ENCODE results near the gene CACNA1C. TPM values are rescaled to one million over a fixed set of nuclear protein-coding genes. Genes with fewer than 3 reads are reported as not detected.

CACNA1C gene
- total RNA-seq, 4 donors from 2014 or later, result 9.7 to 42.1 (median 18.1) TPM

DNA sequence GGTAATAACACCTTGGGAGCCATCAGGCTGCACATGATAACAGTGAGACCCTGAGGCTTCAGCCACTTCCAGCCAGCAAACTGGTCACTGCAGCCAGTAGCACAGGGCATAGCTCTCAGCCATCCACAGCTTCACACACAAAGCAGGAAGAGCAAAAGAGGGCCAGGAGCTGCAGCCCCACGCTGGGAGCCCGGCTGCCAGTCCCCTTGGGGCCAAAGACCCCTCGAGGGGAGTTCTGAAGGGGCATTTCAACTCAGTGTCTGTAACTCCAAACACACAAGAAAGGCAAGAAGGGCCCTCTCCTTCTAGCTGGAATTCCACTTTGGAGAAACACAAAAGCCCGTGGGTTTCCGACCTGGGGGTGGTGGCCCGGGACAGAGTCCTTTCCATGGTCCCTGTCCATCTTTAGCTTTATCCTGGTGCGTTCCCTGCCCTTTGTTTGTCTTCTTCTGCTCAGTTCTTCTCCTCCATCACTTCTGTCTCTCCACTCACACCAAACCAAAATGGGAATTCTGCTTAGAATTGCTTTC, 590.2 kb downstream of the CACNA1C start:
- no peak overlapping the region for H3K27ac ChIP-seq
- H3K9me3 ChIP-seq, result no peaks in the 10 kb centered on the region
- no peaks in the 10 kb centered on the region for H3K27me3 ChIP-seq
- peaks cover 0 to 5% (median 0%) of the 10 kb centered on the region in 4 donors for H3K4me1 ChIP-seq
- no peak overlapping the region for H3K4me3 ChIP-seq
- TF ChIP-seq, protein P1, sequence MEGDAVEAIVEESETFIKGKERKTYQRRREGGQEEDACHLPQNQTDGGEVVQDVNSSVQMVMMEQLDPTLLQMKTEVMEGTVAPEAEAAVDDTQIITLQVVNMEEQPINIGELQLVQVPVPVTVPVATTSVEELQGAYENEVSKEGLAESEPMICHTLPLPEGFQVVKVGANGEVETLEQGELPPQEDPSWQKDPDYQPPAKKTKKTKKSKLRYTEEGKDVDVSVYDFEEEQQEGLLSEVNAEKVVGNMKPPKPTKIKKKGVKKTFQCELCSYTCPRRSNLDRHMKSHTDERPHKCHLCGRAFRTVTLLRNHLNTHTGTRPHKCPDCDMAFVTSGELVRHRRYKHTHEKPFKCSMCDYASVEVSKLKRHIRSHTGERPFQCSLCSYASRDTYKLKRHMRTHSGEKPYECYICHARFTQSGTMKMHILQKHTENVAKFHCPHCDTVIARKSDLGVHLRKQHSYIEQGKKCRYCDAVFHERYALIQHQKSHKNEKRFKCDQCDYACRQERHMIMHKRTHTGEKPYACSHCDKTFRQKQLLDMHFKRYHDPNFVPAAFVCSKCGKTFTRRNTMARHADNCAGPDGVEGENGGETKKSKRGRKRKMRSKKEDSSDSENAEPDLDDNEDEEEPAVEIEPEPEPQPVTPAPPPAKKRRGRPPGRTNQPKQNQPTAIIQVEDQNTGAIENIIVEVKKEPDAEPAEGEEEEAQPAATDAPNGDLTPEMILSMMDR (IDR thresholded peaks at IDR 0.05), result no peak
- no peak for TF ChIP-seq POLR2A (IDR thresholded peaks at IDR 0.05)
- H3K36me3 ChIP-seq, result no peaks in the 10 kb centered on the region
- peak in 1 of 3 donors; percentile 14 for DNase-seq

DNA sequence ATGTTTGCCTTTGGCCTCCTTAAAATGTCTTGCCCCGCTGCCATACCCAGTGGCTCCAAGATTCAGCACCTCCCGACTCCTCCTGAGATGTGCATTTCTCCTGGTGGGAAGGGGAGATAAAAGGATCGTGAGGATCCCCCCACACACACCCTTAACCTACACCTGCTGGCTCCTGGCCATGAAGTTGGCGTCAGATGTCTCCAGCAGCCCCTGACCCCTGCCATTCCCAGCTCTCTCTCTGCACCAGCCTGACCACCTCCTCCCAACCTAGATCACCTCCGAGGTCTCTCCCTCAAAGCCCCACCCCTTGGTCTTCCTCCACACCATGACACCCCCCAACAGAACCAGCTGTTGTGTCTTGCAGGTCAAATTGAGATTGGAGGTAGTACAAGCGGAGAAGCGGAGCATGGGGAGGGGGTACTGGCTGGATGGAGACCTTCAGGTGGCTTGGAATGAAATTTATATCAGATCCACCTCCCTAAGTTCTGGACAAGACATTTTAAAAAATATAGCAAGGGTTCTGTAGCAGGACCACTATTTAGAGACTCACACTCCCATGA, 590.9 kb downstream of the CACNA1C start:
- peaks cover 0 to 5% (median 0%) of the 10 kb centered on the region in 4 donors for H3K4me1 ChIP-seq

GRCh38 chr12:2644683-2645405, 592.1 kb downstream of the CACNA1C start:
- Histone ChIP-seq H3K4me1 (peaks cover 0 to 5% (median 0%) of the 10 kb centered on the region in 4 donors), H3K36me3 (no peaks in the 10 kb centered on the region), H3K27me3 (no peaks in the 10 kb centered on the region), H3K4me3 (no peak overlapping the region), H3K27ac (no peak overlapping the region), H3K9me3 (no peaks in the 10 kb centered on the region)
- TF ChIP-seq, protein P1 (IDR thresholded peaks at IDR 0.05), result no peak
- TF ChIP-seq POLR2A (IDR thresholded peaks at IDR 0.05), result no peak
- peak in 1 of 3 donors; percentile 21 for DNase-seq

More for the DNA sequence above, 590.9 kb downstream of the CACNA1C start:
- Histone ChIP-seq H3K27ac (no peak overlapping the region), H3K4me3 (no peak overlapping the region), H3K9me3 (no peaks in the 10 kb centered on the region), H3K36me3 (no peaks in the 10 kb centered on the region), H3K27me3 (no peaks in the 10 kb centered on the region)
- TF ChIP-seq, protein P1 (IDR thresholded peaks at IDR 0.05), result no peak
- no peak for TF ChIP-seq POLR2A (IDR thresholded peaks at IDR 0.05)
- peak in 1 of 3 donors; percentile 23 for DNase-seq

DNA sequence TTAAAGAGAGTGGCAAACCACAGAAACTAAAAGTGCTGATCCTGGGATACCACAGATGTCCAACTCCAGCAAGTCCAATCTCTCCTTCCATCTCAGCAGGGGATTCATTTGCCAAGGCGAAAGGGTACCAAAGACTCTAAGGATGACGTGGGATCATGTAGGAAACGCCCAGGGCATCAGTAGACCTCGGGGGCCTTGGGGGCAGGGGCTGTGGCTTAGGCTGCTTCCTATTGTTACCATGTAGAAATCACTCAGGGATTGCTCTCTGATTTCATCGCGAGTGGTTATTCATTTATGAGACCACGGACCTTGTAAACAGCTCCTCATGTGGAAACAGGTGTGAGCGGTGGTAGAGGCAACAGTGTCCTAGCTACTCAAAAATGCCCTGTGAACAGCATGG, 592.7 kb downstream of the CACNA1C start:
- Histone ChIP-seq H3K36me3 (no peaks in the 10 kb centered on the region), H3K9me3 (no peaks in the 10 kb centered on the region), H3K4me3 (no peak overlapping the region), H3K4me1 (peaks cover 0 to 5% (median 0%) of the 10 kb centered on the region in 4 donors), H3K27ac (no peak overlapping the region), H3K27me3 (no peaks in the 10 kb centered on the region)
- DNase-seq, result no peak
- TF ChIP-seq POLR2A (IDR thresholded peaks at IDR 0.05), result no peak
- TF ChIP-seq, protein P1 (IDR thresholded peaks at IDR 0.05), result no peak

DNA sequence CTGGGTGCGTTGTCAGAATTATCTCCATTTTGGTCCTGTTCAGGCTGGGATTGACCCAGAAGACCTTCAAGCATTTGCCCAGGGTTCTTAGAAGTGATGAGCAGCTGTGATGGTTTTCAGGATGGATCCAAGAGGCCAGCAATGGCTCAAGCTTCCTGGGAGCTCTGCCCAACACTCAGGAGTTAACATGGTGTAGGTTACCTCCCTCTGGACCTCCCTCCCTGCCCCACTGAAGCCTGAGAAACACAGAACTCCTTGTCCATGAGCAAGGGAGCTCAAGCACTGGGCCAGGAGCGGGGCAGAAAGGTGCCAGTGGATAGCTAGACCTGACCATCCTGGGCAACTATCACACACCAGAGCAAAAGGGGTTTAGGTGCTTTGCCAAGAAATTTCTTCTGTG, 593.6 kb downstream of the CACNA1C start:
- Histone ChIP-seq H3K4me1 (no peaks in the 10 kb centered on the region), H3K4me3 (no peak overlapping the region), H3K27me3 (no peaks in the 10 kb centered on the region), H3K36me3 (no peaks in the 10 kb centered on the region), H3K27ac (no peak overlapping the region), H3K9me3 (no peaks in the 10 kb centered on the region)
- no peak for TF ChIP-seq POLR2A (IDR thresholded peaks at IDR 0.05)
- TF ChIP-seq, protein P1 (IDR thresholded peaks at IDR 0.05), result no peak
- no peak for DNase-seq
